GM12878 (cell line): ENCODE data around the gene PPIF. TPM values are rescaled to one million over a fixed set of nuclear protein-coding genes. Genes with fewer than 3 reads are reported as not detected.
A peak's percentile ranks its signal among the peaks of the same experiment; 100 is the strongest.

Source experiments
- BCL3 ChIP-seq: IDR thresholded peaks from 2 replicates; pipeline ENCODE4 v1.6.1; 2011; ENCODE audit warnings: borderline replicate concordance, low read depth, mild to moderate bottlenecking, moderate library complexity, low read length; ENCODE audit not compliant: insufficient read depth, poor library complexity, severe bottlenecking
- BHLHE40 ChIP-seq, 2 experiments: fragments of 450-650 bp in 1 of 2; IDR thresholded peaks; 2 replicates each; pipeline ENCODE4 v1.6.1; 2011 to 2017; ENCODE audit warnings: low read depth in 2 of 2, borderline replicate concordance in 1 of 2, improper control_type of control experiment in 1 of 2, low read length in 1 of 2, mild to moderate bottlenecking in 1 of 2
- CBX3 ChIP-seq: fragments of 200-600 bp; sonication (generic); IDR thresholded peaks from 2 replicates; pipeline ENCODE4 v1.6.1; 2016; ENCODE audit warnings: low read depth, borderline replicate concordance
- EP300 ChIP-seq, 2 experiments: fragments of 150-350 bp in 1 of 2; IDR thresholded peaks; 2 replicates each; pipeline ENCODE4 v1.6.1; 2011 to 2012; ENCODE audit warnings: low read depth in 2 of 2, low read length in 2 of 2, borderline replicate concordance in 1 of 2, improper control_type of control experiment in 1 of 2, inconsistent platforms in 1 of 2; ENCODE audit not compliant: control insufficient read depth in 1 of 2
- ETV6 ChIP-seq, 2 experiments: fragments of 450-650 bp in 1 of 2; IDR thresholded peaks in 1 of 2; conservative IDR thresholded peaks in 1 of 2; 2 replicates each; pipeline ENCODE4 v1.6.1; 2014; ENCODE audit warnings: antibody characterized with exemption in 1 of 2, borderline replicate concordance in 1 of 2, low read depth in 1 of 2, mild to moderate bottlenecking in 1 of 2, moderate library complexity in 1 of 2
- FOS ChIP-seq: IDR thresholded peaks from 3 replicates; pipeline ENCODE4 v1.6.1; 2011; ENCODE audit warnings: borderline replicate concordance; ENCODE audit not compliant: insufficient read length; ENCODE audit errors: extremely low read depth
- IKZF1 ChIP-seq: fragments of 450-650 bp; conservative IDR thresholded peaks from 2 replicates; pipeline ENCODE4 v1.6.1; 2017; ENCODE audit warnings: antibody characterized with exemption, mild to moderate bottlenecking
- IRF5 ChIP-seq: fragments of 450-650 bp; IDR thresholded peaks from 2 replicates; pipeline ENCODE4 v1.6.1; 2017; ENCODE audit warnings: borderline replicate concordance
- MYC ChIP-seq: IDR thresholded peaks from 2 replicates; pipeline ENCODE4 v1.6.1; 2011; ENCODE audit warnings: mild to moderate bottlenecking, low read length, moderate library complexity, inconsistent platforms; ENCODE audit not compliant: insufficient read depth, insufficient replicate concordance, insufficient read length, severe bottlenecking
- PAX8 ChIP-seq: fragments of 450-650 bp; IDR thresholded peaks from 2 replicates; pipeline ENCODE4 v1.6.1; 2017; ENCODE audit warnings: mild to moderate bottlenecking, moderate library complexity
- PBX3 ChIP-seq: IDR thresholded peaks from 2 replicates; pipeline ENCODE4 v1.6.1; 2011; ENCODE audit warnings: mild to moderate bottlenecking, low read depth, low read length, moderate library complexity; ENCODE audit not compliant: insufficient replicate concordance
- RAD21 ChIP-seq: IDR thresholded peaks from 2 replicates; pipeline ENCODE4 v1.6.1; 2011; ENCODE audit warnings: mild to moderate bottlenecking, low read depth, low read length, moderate library complexity; ENCODE audit not compliant: insufficient read depth
- SKIL ChIP-seq: fragments of 450-650 bp; IDR thresholded peaks from 2 replicates; pipeline ENCODE4 v1.6.1; 2017; ENCODE audit warnings: mild to moderate bottlenecking, low read depth, inconsistent platforms; ENCODE audit not compliant: poor library complexity, severe bottlenecking
- TARDBP ChIP-seq: IDR thresholded peaks from 2 replicates; pipeline ENCODE4 v1.6.1; 2016; ENCODE audit warnings: borderline replicate concordance
- ZNF384 ChIP-seq: IDR thresholded peaks from 2 replicates; pipeline ENCODE4 v1.6.1; 2012; ENCODE audit warnings: low read depth, mild to moderate bottlenecking, low read length, improper control_type of control experiment, borderline replicate concordance
- polyA plus RNA-seq, 11 experiments: library from polyadenylated mRNA; depleted of rRNA in 4 of 11; unstranded in 6 of 11; stranded (reverse) in 5 of 11; fragments of >200 nt; fragmentation: Nextera tagmentation in 4 of 11; fragmentation: Illumina TruSeq in 1 of 11; extraction: Ambion mirVana in 4 of 11; extraction: Trizol in 1 of 11; gene quantifications; 1 replicate in 1 of 11; 2 replicates in 10 of 11; pipeline versions ENCODE4 v1.2.1 to v1.2.3, GENCODE V29; 2011 to 2016; ENCODE audit warnings: inconsistent platforms in 2 of 11, missing spikeins in 2 of 11, low read depth in 1 of 11
- total RNA-seq, 4 experiments: library from RNA; depleted of rRNA in 3 of 4; stranded (reverse); fragments of >200 nt in 3 of 4; fragmentation: Illumina TruSeq in 1 of 4; extraction: Trizol in 1 of 4; gene quantifications; 2 replicates each; pipeline versions ENCODE4 v1.2.1 to v1.2.3, GENCODE V29; 2013 to 2021

Gene PPIF
- total and polyA plus RNA-seq, 10 of the 15 experiments (the other 5 are each of a cell fraction or from before 2014, with no cell fraction given), result 28.8 to 180 (median 128) TPM

GRCh38 chr10:79374312-79375191 is 27.3 kb downstream of the PPIF start (continued):
- TF ChIP-seq FOS (no peak), BHLHE40 (IDR thresholded peaks at IDR 0.05; ENCODE audit: borderline replicate concordance in 1 of 2, low read depth in 2 of 2, low read length in 1 of 2) (no peak), RAD21 (peak; percentile 97), MYC (no peak), CBX3 (no peak), BCL3 (no peak), ETV6 (conservative IDR thresholded peaks at IDR 0.05 in 1 of 2, IDR thresholded peaks at IDR 0.05 in 1 of 2; ENCODE audit: borderline replicate concordance in 1 of 2, low read depth in 1 of 2) (no peak), IRF5 (no peak), IKZF1 (no peak), PAX8 (no peak), PBX3 (no peak), ZNF384 (peak; percentile 49; the same call in 1 of the 2 replicates), EP300 (IDR thresholded peaks at IDR 0.05; ENCODE audit: borderline replicate concordance in 1 of 2, control insufficient read depth in 1 of 2, low read depth in 2 of 2, low read length in 2 of 2) (no peak), TARDBP (no peak), SKIL (no peak)
- TF ChIP-seq, all 136 proteins: peak for 6
